Astrocyte (in vitro differentiated cells and primary cell): ENCODE results near the gene RANBP1.

Source experiments
- EZH2 ChIP-seq: IDR thresholded peaks from 2 replicates; pipeline ENCODE4 v1.6.1; 2012; ENCODE audit warnings: mild to moderate bottlenecking, low read length, inconsistent platforms; ENCODE audit not compliant: insufficient read depth
- TF ChIP-seq, protein P1 (sequence below): IDR thresholded peaks from 2 replicates; pipeline ENCODE4 v1.5.1; 2011; ENCODE audit warnings: low read depth, mild to moderate bottlenecking, inconsistent platforms, low read length, moderate library complexity; ENCODE audit not compliant: insufficient read depth

GRCh38 chr22:20145206-20145831 lies 29.4 kb downstream of the RANBP1 start:
- TF ChIP-seq, protein P1, sequence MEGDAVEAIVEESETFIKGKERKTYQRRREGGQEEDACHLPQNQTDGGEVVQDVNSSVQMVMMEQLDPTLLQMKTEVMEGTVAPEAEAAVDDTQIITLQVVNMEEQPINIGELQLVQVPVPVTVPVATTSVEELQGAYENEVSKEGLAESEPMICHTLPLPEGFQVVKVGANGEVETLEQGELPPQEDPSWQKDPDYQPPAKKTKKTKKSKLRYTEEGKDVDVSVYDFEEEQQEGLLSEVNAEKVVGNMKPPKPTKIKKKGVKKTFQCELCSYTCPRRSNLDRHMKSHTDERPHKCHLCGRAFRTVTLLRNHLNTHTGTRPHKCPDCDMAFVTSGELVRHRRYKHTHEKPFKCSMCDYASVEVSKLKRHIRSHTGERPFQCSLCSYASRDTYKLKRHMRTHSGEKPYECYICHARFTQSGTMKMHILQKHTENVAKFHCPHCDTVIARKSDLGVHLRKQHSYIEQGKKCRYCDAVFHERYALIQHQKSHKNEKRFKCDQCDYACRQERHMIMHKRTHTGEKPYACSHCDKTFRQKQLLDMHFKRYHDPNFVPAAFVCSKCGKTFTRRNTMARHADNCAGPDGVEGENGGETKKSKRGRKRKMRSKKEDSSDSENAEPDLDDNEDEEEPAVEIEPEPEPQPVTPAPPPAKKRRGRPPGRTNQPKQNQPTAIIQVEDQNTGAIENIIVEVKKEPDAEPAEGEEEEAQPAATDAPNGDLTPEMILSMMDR = no peak
- no peak for TF ChIP-seq EZH2
